GM18519 (cell line): ENCODE data around the gene TMEFF2.

Experiments used
- ATAC-seq: cut with Tn5 transposase; IDR thresholded peaks from one replicate; pipeline ENCODE4 v1.9.1; 2021; ENCODE audit warnings: mild to moderate bottlenecking, moderate library complexity; ENCODE audit not compliant: unreplicated experiment, low FRiP score

TMEFF2 gene

GRCh38 chr2:191981706-191982105, 213.0 kb downstream of the TMEFF2 start:
- no peak for ATAC-seq

- ATAC-seq, result no peak
Measured at GRCh38 chr2:191980483-191980882, 214.2 kb downstream of the TMEFF2 start.

- no peak for ATAC-seq
Measured at GRCh38 chr2:191979221-191979730, 215.5 kb downstream of the TMEFF2 start.

GRCh38 chr2:191977754-191978153, 217.0 kb downstream of the TMEFF2 start:
- no peak for ATAC-seq

- ATAC-seq, result no peak
Measured at GRCh38 chr2:191976436-191976835, 218.3 kb downstream of the TMEFF2 start.

- no peak for ATAC-seq
Measured at GRCh38 chr2:191974676-191975075, 220.1 kb downstream of the TMEFF2 start.

- no peak for ATAC-seq
Measured at GRCh38 chr2:191970867-191971266, 223.9 kb downstream of the TMEFF2 start.

- ATAC-seq, result no peak
Measured at GRCh38 chr2:191968120-191968519, 226.6 kb downstream of the TMEFF2 start.

- ATAC-seq, result no peak
Measured at GRCh38 chr2:191965733-191966132, 229.0 kb downstream of the TMEFF2 start.

- no peak for ATAC-seq
Measured at GRCh38 chr2:191961556-191961955, 233.2 kb downstream of the TMEFF2 start.

- ATAC-seq, result no peak
Measured at GRCh38 chr2:191959209-191959608, 235.5 kb downstream of the TMEFF2 start.

- no peak for ATAC-seq
Measured at GRCh38 chr2:191957996-191958860, 236.5 kb downstream of the TMEFF2 start.

GRCh38 chr2:191954451-191954850, 240.3 kb downstream of the TMEFF2 start:
- no peak for ATAC-seq

GRCh38 chr2:191952515-191953270, 242.0 kb downstream of the TMEFF2 start:
- no peak for ATAC-seq

- ATAC-seq, result no peak
Measured at GRCh38 chr2:191951832-191952231, 242.9 kb downstream of the TMEFF2 start.

- ATAC-seq, result no peak
Measured at GRCh38 chr2:191951376-191951775, 243.4 kb downstream of the TMEFF2 start.

GRCh38 chr2:191950132-191950874, 244.4 kb downstream of the TMEFF2 start:
- ATAC-seq, result no peak

- no peak for ATAC-seq
Measured at GRCh38 chr2:191947235-191947634, 247.5 kb downstream of the TMEFF2 start.

- peak; percentile 51 for ATAC-seq
Measured at GRCh38 chr2:191946471-191947182, 248.1 kb downstream of the TMEFF2 start.

- no peak for ATAC-seq
Measured at GRCh38 chr2:191945623-191946022, 249.1 kb downstream of the TMEFF2 start.
